PC-9 (cell line): Measurements from ENCODE around the gene NYNRIN. TPM values are rescaled to one million over a fixed set of nuclear protein-coding genes. Genes with fewer than 3 reads are reported as not detected.

Source experiments
- BruUV-seq: library from RNA; stranded (reverse); fragments of 400-500 nt; replicated peaks from 2 replicates; lab custom pipeline; 2021; lab: Mats Ljungman, UMichigan
- CTCF ChIA-PET: fragments of 300-600 bp; sonication (Branson Sonifier 250); formaldehyde crosslinking; loops from one replicate; lab custom pipeline; 2022; ENCODE audit warnings: antibody characterized with exemption; lab: Charles Lee
- POLR2A ChIA-PET: fragments of 300-600 bp; sonication (Branson Sonifier 250); formaldehyde crosslinking; loops from one replicate; lab custom pipeline; 2022; ENCODE audit warnings: antibody characterized with exemption; ENCODE audit not compliant: unreplicated experiment; lab: Charles Lee
- DNase-seq, 2 experiments: peaks; one replicate each; pipeline versions ENCODE4 v3.0.0 to v3.0.0-alpha.2; 2015 to 2022; ENCODE audit warnings: mixed read lengths in 1 of 2
- H2AFZ ChIP-seq: fragments of 200-600 bp; sonication (generic); 2 replicates; pipeline ENCODE4 v1.8.1; 2017; ENCODE audit warnings: antibody characterized with exemption
- H3F3A ChIP-seq: fragments of 200-600 bp; sonication (generic); 2 replicates; pipeline ENCODE4 v1.8.1; 2017; ENCODE audit warnings: antibody characterized with exemption, mild to moderate bottlenecking, low read depth; ENCODE audit not compliant: insufficient read depth
- H3K27ac ChIP-seq: fragments of 200-600 bp; sonication (generic); 2 replicates; pipeline ENCODE4 v1.6.1; 2016; ENCODE audit warnings: mixed run types
- H3K27me3 ChIP-seq: fragments of 200-600 bp; sonication (generic); 2 replicates; pipeline ENCODE4 v1.6.1; 2016; ENCODE audit warnings: low read depth, mixed run types; ENCODE audit not compliant: insufficient read depth
- H3K36me3 ChIP-seq: fragments of 200-600 bp; sonication (generic); 2 replicates; pipeline ENCODE4 v1.6.1; 2016; ENCODE audit warnings: low read depth, mixed run types
- H3K4me1 ChIP-seq: fragments of 200-600 bp; sonication (generic); replicated peaks from 2 replicates; pipeline ENCODE4 v1.6.1; 2016; ENCODE audit warnings: mixed run types; ENCODE audit not compliant: insufficient read depth
- H3K4me2 ChIP-seq: fragments of 200-600 bp; sonication (generic); 2 replicates; pipeline ENCODE4 v1.6.1; 2017; ENCODE audit warnings: mixed run types
- H3K4me3 ChIP-seq: fragments of 200-600 bp; sonication (generic); 2 replicates; pipeline ENCODE4 v1.6.1; 2016; ENCODE audit warnings: mixed run types
- H3K79me2 ChIP-seq: fragments of 200-600 bp; sonication (generic); 2 replicates; pipeline ENCODE4 v1.6.1; 2017; ENCODE audit warnings: low read depth, mixed run types
- H3K9me2 ChIP-seq: fragments of 200-600 bp; sonication (generic); 2 replicates; pipeline ENCODE4 v1.8.1; 2017; ENCODE audit warnings: mild to moderate bottlenecking; ENCODE audit not compliant: insufficient read depth
- H3K9me3 ChIP-seq: fragments of 200-600 bp; sonication (generic); 2 replicates; pipeline ENCODE4 v1.8.1; 2016; ENCODE audit warnings: low read depth; ENCODE audit not compliant: insufficient read depth
- H4K20me1 ChIP-seq: fragments of 200-600 bp; sonication (generic); 2 replicates; pipeline ENCODE4 v1.8.1; 2017; ENCODE audit not compliant: insufficient read depth
- EZH2 ChIP-seq: fragments of 200-600 bp; sonication (generic); IDR thresholded peaks from 2 replicates; pipeline ENCODE4 v1.8.0; 2017; ENCODE audit warnings: antibody characterized with exemption, low read depth
- intact Hi-C: fragments of 100-400 bp; cut with micrococcal nuclease; formaldehyde crosslinking; loops from one replicate; pipeline ENCODE4 v1.10.0; 2022; ENCODE audit not compliant: unreplicated experiment
- total RNA-seq: library from RNA; stranded (reverse); gene quantifications from 2 replicates; pipeline ENCODE4 v1.2.3, GENCODE V29; 2021
- TF ChIP-seq, protein P1 (sequence below): fragments of 200-600 bp; sonication (generic); conservative IDR thresholded peaks from 2 replicates; pipeline ENCODE4 v1.6.1; 2017; ENCODE audit warnings: mixed run types, antibody characterized with exemption, mild to moderate bottlenecking, moderate library complexity

The NYNRIN gene
- total RNA-seq, 1 experiment from 2014 or later: 17.7 TPM

DNA sequence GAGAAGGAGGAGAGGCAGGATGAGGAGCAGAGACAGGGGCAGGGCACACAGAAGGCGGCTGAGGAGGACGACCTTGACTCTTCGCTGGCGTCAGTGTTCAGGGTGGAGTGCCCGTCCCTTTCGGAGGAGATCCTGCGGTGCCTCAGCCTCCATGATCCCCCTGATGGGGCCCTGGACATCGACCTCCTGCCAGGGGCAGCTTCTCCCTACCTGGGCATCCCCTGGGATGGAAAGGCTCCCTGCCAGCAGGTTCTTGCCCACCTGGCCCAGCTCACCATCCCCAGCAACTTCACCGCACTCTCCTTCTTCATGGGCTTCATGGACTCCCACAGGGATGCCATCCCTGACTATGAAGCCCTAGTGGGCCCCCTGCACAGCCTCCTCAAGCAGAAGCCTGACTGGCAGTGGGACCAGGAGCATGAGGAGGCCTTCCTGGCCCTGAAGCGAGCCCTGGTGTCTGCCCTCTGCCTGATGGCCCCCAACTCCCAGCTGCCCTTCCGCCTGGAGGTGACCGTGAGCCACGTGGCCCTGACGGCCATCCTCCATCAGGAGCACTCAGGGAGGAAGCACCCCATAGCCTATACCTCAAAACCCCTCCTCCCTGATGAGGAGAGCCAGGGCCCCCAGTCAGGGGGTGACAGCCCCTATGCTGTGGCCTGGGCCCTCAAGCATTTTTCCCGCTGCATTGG lies 16.1 kb downstream of the NYNRIN start:
- BruUV-seq: no TSS peak
- no peaks in the 10 kb centered on the region for H3K9me3 ChIP-seq
- H3K79me2 ChIP-seq: no peaks in the 10 kb centered on the region
- POLR2A ChIA-PET: no interaction called here
- intact Hi-C loops: no loop called here
- no peaks in the 10 kb centered on the region for H3F3A ChIP-seq
- H3K36me3 ChIP-seq: no peaks in the 10 kb centered on the region
- no peaks in the 10 kb centered on the region for H3K9me2 ChIP-seq
- H3K4me1 ChIP-seq: no peaks in the 10 kb centered on the region
- no peak overlapping the region for H3K27ac ChIP-seq
- H4K20me1 ChIP-seq: no peaks in the 10 kb centered on the region
- H3K4me2 ChIP-seq: no peak overlapping the region
- H3K4me3 ChIP-seq: no peak overlapping the region
- no peak for TF ChIP-seq EZH2
- TF ChIP-seq, protein P1, sequence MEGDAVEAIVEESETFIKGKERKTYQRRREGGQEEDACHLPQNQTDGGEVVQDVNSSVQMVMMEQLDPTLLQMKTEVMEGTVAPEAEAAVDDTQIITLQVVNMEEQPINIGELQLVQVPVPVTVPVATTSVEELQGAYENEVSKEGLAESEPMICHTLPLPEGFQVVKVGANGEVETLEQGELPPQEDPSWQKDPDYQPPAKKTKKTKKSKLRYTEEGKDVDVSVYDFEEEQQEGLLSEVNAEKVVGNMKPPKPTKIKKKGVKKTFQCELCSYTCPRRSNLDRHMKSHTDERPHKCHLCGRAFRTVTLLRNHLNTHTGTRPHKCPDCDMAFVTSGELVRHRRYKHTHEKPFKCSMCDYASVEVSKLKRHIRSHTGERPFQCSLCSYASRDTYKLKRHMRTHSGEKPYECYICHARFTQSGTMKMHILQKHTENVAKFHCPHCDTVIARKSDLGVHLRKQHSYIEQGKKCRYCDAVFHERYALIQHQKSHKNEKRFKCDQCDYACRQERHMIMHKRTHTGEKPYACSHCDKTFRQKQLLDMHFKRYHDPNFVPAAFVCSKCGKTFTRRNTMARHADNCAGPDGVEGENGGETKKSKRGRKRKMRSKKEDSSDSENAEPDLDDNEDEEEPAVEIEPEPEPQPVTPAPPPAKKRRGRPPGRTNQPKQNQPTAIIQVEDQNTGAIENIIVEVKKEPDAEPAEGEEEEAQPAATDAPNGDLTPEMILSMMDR: no peak
- DNase-seq: no peak
- CTCF ChIA-PET: no interaction called here
- no peaks in the 10 kb centered on the region for H3K27me3 ChIP-seq
- H2AFZ ChIP-seq: no peak overlapping the region

DNA sequence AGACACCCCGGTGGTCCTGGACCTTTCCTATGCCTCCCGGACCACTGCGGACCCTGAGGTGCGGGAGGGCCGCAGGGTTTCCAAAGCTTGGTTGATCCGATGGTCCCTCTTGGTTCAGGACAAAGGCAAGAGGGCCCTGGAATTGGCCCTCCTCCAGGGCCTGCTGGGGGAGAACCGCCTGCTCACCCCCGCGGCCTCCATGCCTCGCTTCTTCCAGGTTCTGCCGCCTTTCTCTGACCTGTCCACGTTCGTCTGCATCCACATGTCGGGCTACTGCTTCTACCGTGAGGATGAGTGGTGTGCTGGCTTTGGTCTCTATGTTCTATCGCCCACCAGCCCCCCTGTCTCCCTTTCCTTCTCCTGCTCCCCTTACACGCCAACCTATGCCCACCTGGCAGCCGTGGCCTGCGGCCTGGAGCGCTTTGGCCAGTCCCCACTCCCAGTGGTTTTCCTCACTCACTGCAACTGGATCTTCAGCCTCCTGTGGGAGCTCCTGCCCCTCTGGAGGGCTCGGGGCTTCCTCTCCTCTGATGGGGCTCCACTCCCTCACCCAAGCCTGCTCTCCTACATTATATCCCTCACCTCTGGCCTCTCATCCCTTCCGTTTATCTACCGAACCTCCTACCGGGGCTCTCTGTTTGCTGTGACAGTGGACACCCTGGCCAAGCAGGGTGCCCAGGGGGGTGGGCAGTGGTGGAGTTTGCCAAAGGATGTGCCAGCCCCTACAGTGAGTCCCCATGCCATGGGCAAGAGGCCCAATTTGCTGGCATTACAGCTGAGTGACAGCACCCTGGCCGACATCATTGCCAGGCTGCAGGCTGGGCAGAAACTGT lies 16.8 kb downstream of the NYNRIN start:
- no peak overlapping the region for H3K27ac ChIP-seq
- H3K9me2 ChIP-seq: no peaks in the 10 kb centered on the region
- H2AFZ ChIP-seq: no peak overlapping the region
- intact Hi-C loops: no loop called here
- DNase-seq: no peak
- ChIA-PET CTCF (no interaction called here), POLR2A (interaction anchor here (0.6 kb wide), 1 partner anchor 101 kb away, joined by 4 read pairs; no protein-coding TSS in a partner anchor)
- H3F3A ChIP-seq: no peaks in the 10 kb centered on the region
- H3K27me3 ChIP-seq: no peaks in the 10 kb centered on the region
- H3K4me2 ChIP-seq: no peak overlapping the region
- H3K4me3 ChIP-seq: no peak overlapping the region
- no peaks in the 10 kb centered on the region for H3K79me2 ChIP-seq
- no TSS peak for BruUV-seq
- no peaks in the 10 kb centered on the region for H4K20me1 ChIP-seq
- H3K4me1 ChIP-seq: no peaks in the 10 kb centered on the region
- H3K36me3 ChIP-seq: no peaks in the 10 kb centered on the region
- TF ChIP-seq, protein P1: no peak
- TF ChIP-seq EZH2: no peak
- no peaks in the 10 kb centered on the region for H3K9me3 ChIP-seq

DNA sequence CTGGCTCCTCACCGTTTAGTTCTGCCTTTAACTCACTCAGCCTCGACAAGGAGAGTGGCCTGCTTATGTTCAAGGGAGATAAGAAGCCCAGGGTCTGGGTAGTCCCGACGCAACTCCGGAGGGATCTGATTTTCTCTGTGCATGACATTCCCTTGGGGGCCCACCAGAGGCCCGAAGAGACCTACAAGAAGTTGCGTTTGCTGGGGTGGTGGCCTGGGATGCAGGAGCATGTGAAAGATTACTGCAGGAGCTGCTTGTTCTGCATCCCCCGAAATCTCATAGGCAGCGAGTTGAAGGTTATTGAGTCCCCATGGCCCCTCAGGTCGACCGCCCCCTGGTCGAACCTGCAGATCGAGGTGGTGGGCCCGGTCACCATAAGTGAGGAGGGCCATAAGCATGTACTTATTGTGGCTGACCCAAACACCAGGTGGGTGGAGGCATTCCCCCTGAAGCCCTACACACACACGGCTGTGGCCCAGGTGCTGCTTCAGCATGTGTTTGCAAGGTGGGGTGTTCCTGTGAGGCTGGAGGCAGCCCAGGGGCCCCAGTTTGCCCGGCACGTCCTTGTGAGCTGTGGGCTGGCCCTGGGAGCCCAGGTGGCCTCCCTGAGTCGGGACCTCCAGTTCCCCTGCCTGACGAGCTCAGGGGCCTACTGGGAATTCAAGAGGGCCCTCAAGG lies 17.6 kb downstream of the NYNRIN start:
- intact Hi-C loops: no loop called here
- Histone ChIP-seq H3K4me3 (no peak overlapping the region), H3K36me3 (no peaks in the 10 kb centered on the region), H3K79me2 (no peaks in the 10 kb centered on the region), H4K20me1 (no peaks in the 10 kb centered on the region), H3F3A (no peaks in the 10 kb centered on the region), H3K9me3 (no peaks in the 10 kb centered on the region), H3K9me2 (no peaks in the 10 kb centered on the region), H3K4me2 (no peak overlapping the region), H2AFZ (no peak overlapping the region), H3K27ac (no peak overlapping the region), H3K27me3 (no peaks in the 10 kb centered on the region), H3K4me1 (no peaks in the 10 kb centered on the region)
- BruUV-seq: no TSS peak
- TF ChIP-seq, protein P1: no peak
- TF ChIP-seq EZH2: no peak
- ChIA-PET POLR2A (interaction anchor here (0.6 kb wide), 1 partner anchor 102 kb away, joined by 4 read pairs; no protein-coding TSS in a partner anchor), CTCF (no interaction called here)
- no peak for DNase-seq
